COLO668 (cell line): ENCODE results near the gene PDXDC1.
"Not testable (repeated sequence)": the region's sequence is repeated elsewhere in the genome, so short reads cannot be mapped to it uniquely, and the experiment has no call there.

Source experiments
- DNase-seq: peaks from one replicate; lab custom pipeline; 2025; ENCODE audit not compliant: unreplicated experiment; lab: John Stamatoyannopoulos, UW

The PDXDC1 gene

GRCh38 chr16:15034266-15035162, 59.7 kb downstream of the PDXDC1 start:
- DNase-seq: no peak

- no peak for DNase-seq
These were observed 60.4 kb downstream of the PDXDC1 start for GRCh38 chr16:15035163-15035729.

GRCh38 chr16:15037003-15037402, 62.2 kb downstream of the PDXDC1 start:
- DNase-seq: no peak

DNA sequence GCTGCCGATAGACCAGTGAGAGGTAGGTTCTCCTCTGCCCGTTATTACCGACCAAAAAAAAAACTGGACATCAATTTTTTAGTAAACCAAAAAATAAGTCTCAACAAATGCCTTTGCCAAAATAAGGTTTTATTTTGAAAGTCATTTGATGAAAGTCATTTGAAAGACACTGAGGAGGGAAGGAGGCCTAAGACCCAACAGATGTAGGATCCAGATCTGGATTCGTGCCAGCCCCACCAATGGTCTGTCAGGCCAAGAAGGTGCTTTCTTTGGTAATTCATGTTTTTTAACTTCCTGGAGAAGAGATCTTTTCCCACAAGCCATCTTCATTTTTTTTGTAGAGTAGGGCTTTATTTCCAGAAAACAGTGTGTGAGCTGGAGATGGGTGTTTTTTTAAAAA, 62.9 kb downstream of the PDXDC1 start:
- no peak for DNase-seq

GRCh38 chr16:15038689-15039088, 63.9 kb downstream of the PDXDC1 start:
- no peak for DNase-seq

DNA sequence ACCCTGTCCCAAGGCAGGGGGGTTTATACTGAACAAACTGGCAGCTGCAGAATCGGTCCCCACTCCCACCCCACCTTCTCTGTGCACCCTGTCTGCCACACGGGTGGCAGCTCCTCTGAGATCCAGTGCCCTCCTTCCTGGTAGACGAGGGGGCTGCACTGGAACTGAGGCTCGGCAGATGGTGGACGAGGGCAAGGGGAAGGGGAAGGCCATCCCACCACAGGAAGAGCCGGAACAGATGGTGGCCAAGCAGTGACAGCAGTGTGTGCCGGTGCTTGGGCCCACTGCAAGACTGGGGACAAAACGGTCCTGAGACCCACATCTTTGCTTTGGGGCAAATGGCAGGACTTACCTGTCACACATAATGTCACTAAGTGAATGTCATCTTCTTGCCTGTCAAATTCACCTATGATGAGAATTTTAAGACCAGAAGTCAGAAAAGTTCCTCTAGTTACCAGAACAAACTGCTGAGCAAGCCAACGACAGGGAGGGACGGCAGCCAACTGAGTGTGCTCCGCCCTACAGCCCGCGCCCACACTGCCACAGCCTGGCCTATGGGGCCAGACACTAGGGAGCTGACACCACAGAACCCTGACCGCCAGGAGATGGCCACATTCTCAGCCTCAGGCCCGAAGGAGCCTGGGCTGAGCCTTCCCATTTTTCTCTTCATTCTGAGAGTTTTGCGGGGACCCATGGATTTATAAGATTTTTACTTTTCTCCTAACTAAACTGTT, 66.6 kb downstream of the PDXDC1 start:
- DNase-seq: no peak

DNA sequence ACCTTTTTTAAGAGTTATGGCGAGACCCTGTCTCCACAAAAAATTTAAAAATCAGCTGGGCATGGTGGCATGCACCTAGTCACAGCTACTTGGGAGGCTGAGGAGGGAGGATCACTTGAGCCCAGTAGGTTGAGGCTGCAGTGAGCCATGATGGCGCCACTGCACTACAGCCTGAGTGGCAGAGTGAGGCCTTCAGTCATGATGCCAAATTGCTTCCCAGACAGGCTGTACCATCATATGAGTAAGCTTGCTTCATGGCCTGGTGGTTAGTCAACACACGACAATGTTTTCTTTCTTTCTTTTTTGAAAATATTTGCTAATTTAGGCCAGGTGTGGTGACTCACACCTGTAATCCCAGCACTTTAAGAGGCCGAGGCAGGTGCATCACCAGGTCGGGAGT, 68.5 kb downstream of the PDXDC1 start:
- no peak for DNase-seq

- DNase-seq: no peak
These were observed 69.5 kb downstream of the PDXDC1 start for GRCh38 chr16:15044286-15044685.

- DNase-seq: not testable (repeated sequence)
These were observed 70.4 kb downstream of the PDXDC1 start for GRCh38 chr16:15045270-15045669.

DNA sequence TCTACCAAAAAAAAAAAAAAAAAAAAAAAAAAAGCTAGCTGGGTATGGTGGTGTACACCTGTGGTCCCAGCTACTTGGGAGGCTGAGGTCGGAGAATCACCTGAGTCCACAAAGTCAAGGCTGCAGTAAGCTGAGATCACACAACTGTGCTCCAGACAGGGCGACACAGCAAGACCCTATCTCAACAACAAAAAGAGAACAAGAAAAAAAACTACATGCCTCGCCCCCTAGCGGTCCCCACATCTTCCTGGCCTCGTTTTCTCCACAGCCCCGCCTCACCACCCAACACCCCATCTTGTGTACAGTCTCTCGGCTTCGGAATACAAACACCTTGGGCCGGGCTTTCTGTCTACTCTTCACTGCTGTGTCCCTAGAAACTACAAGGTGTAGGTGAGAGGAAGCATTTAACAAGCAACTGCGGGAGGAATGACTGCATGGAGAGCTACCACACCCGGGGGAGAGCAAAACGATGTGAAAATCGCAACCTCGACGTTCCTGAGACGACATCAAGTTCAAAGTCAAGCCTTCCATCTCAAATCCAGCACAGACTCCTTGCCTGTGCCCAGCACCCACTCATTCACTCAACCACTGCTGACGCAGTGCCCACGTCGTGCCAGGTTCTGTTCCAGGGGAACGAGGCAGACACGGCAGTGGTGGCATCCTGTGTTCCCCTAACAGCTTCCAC, 72.0 kb downstream of the PDXDC1 start:
- no peak for DNase-seq

GRCh38 chr16:15049581-15050180, 74.9 kb downstream of the PDXDC1 start:
- DNase-seq: no peak

DNA sequence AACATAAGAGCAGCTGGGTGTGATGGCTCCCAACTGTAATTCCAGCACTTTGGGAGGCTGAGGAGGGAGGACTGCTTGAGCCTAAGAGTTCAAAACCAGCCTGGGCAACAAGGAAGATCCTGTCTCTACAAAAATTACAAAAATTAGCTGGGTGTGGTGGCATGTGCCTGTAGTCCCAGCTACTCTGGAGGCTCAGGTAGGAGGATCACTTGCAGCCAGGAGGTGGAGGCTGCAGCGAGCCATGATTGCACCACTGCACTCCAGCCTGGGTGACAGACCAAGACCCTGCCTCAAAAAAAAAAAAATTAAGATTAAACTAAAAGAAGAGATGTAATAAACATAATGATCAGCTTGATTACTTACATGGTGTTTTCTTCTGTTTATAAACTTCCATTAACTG, 75.6 kb downstream of the PDXDC1 start:
- DNase-seq: not testable (repeated sequence)

GRCh38 chr16:15051387-15051951, 76.6 kb downstream of the PDXDC1 start:
- no peak for DNase-seq

- no peak for DNase-seq
These were observed 78.1 kb downstream of the PDXDC1 start for GRCh38 chr16:15052747-15053476.

GRCh38 chr16:15053904-15054303, 79.1 kb downstream of the PDXDC1 start:
- DNase-seq: no peak

- DNase-seq: no peak
These were observed 79.7 kb downstream of the PDXDC1 start for GRCh38 chr16:15054357-15055140.

DNA sequence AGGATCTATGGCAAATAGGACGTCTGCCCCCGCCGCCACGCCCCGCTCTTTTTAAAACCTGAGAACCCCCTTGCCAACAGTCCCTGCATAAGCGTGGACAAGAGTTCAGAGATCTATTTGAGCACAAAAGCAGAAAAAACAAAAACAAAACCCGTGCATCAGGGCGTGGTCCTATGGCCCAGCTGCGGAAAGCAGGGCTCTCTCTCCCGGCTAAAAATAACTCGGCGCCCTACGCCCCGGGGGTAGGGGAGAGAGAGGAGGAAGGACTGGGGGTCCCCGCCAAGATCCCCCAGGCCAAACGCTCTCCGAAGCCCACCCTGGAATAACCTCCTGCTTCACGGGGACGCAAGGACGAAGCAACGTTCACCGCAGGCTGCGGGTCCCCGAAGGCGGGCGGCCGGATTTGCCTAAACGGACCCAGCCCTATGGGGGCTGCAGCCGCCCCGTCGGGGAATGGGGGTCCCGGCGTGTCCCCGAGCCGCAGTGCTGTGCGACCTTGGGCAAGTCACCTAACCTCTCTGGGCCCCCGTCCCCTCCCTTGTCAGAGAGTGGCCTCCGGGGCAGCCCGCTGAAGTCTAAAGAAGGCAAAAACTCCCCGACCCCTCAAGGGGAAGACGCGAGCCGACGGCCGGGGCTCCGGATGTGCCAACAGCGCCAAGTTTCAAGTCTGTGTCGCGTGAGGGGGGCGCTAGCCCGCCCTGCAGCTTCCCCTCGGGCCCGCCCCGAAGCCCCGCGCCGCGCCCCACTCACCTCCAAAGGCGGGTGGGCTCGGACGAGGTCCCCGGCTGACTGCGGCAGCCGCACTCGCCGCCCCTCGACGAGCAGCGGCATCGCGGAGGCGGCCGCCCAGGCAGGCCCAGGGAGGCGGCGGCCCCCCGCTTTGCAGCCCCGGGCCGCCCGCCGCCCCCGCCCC, 80.6 kb downstream of the PDXDC1 start:
- no peak for DNase-seq
